ENCODE data around the gene CARD14. TPM values are rescaled to one million over a fixed set of nuclear protein-coding genes. Genes with fewer than 3 reads are reported as not detected.

CARD14 gene
- total and polyA plus RNA-seq, 2 of the 13 experiments (the other 11 are each of a cell fraction or from before 2014, with no cell fraction given): 0.11 TPM; not detected in 1

- CTCF ChIA-PET (ENCODE audit: low intra/inter-chr PET ratio, low total read pairs): no interaction called here
- H4K20me1 ChIP-seq (ENCODE audit: insufficient read depth, low read length): no peaks in the 10 kb centered on the region
- no TSS peak for BruUV-seq (replicated peaks)
Measured at GRCh38 chr17:80181431-80181830, 11.6 kb downstream of the CARD14 start.

More at GRCh38 chr17:80181431-80181830, 11.6 kb downstream of the CARD14 start:
- no peak for DNase-seq (ENCODE audit: low spot score)
- H3K79me2 ChIP-seq (ENCODE audit: insufficient read depth, low read length): no peaks in the 10 kb centered on the region
- no peak for ATAC-seq
- peaks cover 13% of the 10 kb centered on the region for H3K4me1 ChIP-seq (ENCODE audit: insufficient read depth, low read length)
- no peak overlapping the region for H3K9ac ChIP-seq (ENCODE audit: insufficient read depth, low read depth, low read length)
- no peaks in the 10 kb centered on the region for H3K9me3 ChIP-seq (ENCODE audit: low read length)
- intact Hi-C loops (cut with micrococcal nuclease; ENCODE audit: unreplicated experiment) (no loop called here), in situ Hi-C loops (cut with HindIII; ENCODE audit: extremely low pct_ligation_motif_present, low pct_unique_long_range_greater_than_20kb) (no loop called here)
- peaks cover 11 to 93% of the 10 kb centered on the region in 2 experiments for H3K27me3 ChIP-seq (ENCODE audit: control insufficient read depth in 1 of 2, insufficient read depth in 2 of 2, low read length in 2 of 2)
- no peaks in the 10 kb centered on the region for H3K36me3 ChIP-seq (replicated peaks in 1 of 2; ENCODE audit: control insufficient read depth in 1 of 2, insufficient read depth in 2 of 2, low read length in 2 of 2)
- POLR2A ChIA-PET: no interaction called here
- TF ChIP-seq ZC3H4 (CRISPR knock-in tag; IDR thresholded peaks at IDR 0.05; ENCODE audit: borderline replicate concordance) (no peak), ZNF775 (CRISPR knock-in tag; IDR thresholded peaks at IDR 0.05; ENCODE audit: borderline replicate concordance) (no peak), SRSF1 (optimal IDR thresholded peaks at IDR 0.05; ENCODE audit: low read depth, low read length) (no peak), MIXL1 (CRISPR knock-in tag; IDR thresholded peaks at IDR 0.05) (no peak), IRF2 (CRISPR knock-in tag; IDR thresholded peaks at IDR 0.05) (no peak), JUND (CRISPR knock-in tag; IDR thresholded peaks at IDR 0.05) (no peak), ZNF432 (CRISPR knock-in tag; IDR thresholded peaks at IDR 0.05; ENCODE audit: borderline replicate concordance) (no peak), TFDP1 (CRISPR knock-in tag; IDR thresholded peaks at IDR 0.05; ENCODE audit: borderline replicate concordance) (no peak), TAF15 (IDR thresholded peaks at IDR 0.05; ENCODE audit: low read depth, low read length, poor library complexity, severe bottlenecking) (no peak)
- TF ChIP-seq, protein P1, sequence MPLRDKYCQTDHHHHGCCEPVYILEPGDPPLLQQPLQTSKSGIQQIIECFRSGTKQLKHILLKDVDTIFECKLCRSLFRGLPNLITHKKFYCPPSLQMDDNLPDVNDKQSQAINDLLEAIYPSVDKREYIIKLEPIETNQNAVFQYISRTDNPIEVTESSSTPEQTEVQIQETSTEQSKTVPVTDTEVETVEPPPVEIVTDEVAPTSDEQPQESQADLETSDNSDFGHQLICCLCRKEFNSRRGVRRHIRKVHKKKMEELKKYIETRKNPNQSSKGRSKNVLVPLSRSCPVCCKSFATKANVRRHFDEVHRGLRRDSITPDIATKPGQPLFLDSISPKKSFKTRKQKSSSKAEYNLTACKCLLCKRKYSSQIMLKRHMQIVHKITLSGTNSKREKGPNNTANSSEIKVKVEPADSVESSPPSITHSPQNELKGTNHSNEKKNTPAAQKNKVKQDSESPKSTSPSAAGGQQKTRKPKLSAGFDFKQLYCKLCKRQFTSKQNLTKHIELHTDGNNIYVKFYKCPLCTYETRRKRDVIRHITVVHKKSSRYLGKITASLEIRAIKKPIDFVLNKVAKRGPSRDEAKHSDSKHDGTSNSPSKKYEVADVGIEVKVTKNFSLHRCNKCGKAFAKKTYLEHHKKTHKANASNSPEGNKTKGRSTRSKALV (CRISPR knock-in tag; IDR thresholded peaks at IDR 0.05): no peak
- TF ChIP-seq, protein P2, sequence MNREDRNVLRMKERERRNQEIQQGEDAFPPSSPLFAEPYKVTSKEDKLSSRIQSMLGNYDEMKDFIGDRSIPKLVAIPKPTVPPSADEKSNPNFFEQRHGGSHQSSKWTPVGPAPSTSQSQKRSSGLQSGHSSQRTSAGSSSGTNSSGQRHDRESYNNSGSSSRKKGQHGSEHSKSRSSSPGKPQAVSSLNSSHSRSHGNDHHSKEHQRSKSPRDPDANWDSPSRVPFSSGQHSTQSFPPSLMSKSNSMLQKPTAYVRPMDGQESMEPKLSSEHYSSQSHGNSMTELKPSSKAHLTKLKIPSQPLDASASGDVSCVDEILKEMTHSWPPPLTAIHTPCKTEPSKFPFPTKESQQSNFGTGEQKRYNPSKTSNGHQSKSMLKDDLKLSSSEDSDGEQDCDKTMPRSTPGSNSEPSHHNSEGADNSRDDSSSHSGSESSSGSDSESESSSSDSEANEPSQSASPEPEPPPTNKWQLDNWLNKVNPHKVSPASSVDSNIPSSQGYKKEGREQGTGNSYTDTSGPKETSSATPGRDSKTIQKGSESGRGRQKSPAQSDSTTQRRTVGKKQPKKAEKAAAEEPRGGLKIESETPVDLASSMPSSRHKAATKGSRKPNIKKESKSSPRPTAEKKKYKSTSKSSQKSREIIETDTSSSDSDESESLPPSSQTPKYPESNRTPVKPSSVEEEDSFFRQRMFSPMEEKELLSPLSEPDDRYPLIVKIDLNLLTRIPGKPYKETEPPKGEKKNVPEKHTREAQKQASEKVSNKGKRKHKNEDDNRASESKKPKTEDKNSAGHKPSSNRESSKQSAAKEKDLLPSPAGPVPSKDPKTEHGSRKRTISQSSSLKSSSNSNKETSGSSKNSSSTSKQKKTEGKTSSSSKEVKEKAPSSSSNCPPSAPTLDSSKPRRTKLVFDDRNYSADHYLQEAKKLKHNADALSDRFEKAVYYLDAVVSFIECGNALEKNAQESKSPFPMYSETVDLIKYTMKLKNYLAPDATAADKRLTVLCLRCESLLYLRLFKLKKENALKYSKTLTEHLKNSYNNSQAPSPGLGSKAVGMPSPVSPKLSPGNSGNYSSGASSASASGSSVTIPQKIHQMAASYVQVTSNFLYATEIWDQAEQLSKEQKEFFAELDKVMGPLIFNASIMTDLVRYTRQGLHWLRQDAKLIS (CRISPR knock-in tag; IDR thresholded peaks at IDR 0.05): no peak
- 70% methylated on average over 12 of the region's 17 CpGs for WGBS (ENCODE audit: low lambda C conversion rate)
- no peak for FAIRE-seq
- H3K4me2 ChIP-seq (ENCODE audit: low read depth, low read length): no peak overlapping the region
- H2AFZ ChIP-seq (ENCODE audit: low read length): no peak overlapping the region
- H3K4me3 ChIP-seq (replicated peaks in 1 of 3; ENCODE audit: insufficient read depth in 1 of 3, low read depth in 2 of 3, low read length in 3 of 3): no peak overlapping the region
- no peak overlapping the region for H3K27ac ChIP-seq (ENCODE audit: extremely low read length, insufficient read depth, low read length)
